ENCODE measurements around the gene PPM1N. TPM values are rescaled to one million over a fixed set of nuclear protein-coding genes. Genes with fewer than 3 reads are reported as not detected.

PPM1N gene
- total RNA-seq, 1 experiment from 2014 or later, result 5.0 TPM

GRCh38 chr19:45483033-45483432, 15.2 kb upstream of the PPM1N start:
- no peak for DNase-seq
- H3K4me1 Mint-ChIP-seq (ENCODE audit: low read depth, unreplicated experiment), result peaks cover 15% of the 10 kb centered on the region
- TF ChIP-seq, protein P1, sequence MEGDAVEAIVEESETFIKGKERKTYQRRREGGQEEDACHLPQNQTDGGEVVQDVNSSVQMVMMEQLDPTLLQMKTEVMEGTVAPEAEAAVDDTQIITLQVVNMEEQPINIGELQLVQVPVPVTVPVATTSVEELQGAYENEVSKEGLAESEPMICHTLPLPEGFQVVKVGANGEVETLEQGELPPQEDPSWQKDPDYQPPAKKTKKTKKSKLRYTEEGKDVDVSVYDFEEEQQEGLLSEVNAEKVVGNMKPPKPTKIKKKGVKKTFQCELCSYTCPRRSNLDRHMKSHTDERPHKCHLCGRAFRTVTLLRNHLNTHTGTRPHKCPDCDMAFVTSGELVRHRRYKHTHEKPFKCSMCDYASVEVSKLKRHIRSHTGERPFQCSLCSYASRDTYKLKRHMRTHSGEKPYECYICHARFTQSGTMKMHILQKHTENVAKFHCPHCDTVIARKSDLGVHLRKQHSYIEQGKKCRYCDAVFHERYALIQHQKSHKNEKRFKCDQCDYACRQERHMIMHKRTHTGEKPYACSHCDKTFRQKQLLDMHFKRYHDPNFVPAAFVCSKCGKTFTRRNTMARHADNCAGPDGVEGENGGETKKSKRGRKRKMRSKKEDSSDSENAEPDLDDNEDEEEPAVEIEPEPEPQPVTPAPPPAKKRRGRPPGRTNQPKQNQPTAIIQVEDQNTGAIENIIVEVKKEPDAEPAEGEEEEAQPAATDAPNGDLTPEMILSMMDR (IDR thresholded peaks at IDR 0.05; ENCODE audit: unreplicated experiment), result no peak
- H3K27ac Mint-ChIP-seq (ENCODE audit: unreplicated experiment), result no peak overlapping the region
- no peaks in the 10 kb centered on the region for H3K27me3 Mint-ChIP-seq (ENCODE audit: unreplicated experiment)
- intact Hi-C loops (cut with micrococcal nuclease; ENCODE audit: unreplicated experiment), result no loop called here
- no TSS peak for BruUV-seq (replicated peaks)
- H3K9me3 Mint-ChIP-seq (ENCODE audit: low read depth, unreplicated experiment), result no peaks in the 10 kb centered on the region
- CTCF ChIA-PET, result interaction anchor here (0.6 kb wide), 1 partner anchor 30 kb away, joined by 5 read pairs; no protein-coding TSS in a partner anchor
- H3K4me3 Mint-ChIP-seq (ENCODE audit: low read depth, unreplicated experiment), result no peak overlapping the region
- peaks cover 25% of the 10 kb centered on the region for H3K36me3 Mint-ChIP-seq (ENCODE audit: insufficient read depth, unreplicated experiment)

DNA sequence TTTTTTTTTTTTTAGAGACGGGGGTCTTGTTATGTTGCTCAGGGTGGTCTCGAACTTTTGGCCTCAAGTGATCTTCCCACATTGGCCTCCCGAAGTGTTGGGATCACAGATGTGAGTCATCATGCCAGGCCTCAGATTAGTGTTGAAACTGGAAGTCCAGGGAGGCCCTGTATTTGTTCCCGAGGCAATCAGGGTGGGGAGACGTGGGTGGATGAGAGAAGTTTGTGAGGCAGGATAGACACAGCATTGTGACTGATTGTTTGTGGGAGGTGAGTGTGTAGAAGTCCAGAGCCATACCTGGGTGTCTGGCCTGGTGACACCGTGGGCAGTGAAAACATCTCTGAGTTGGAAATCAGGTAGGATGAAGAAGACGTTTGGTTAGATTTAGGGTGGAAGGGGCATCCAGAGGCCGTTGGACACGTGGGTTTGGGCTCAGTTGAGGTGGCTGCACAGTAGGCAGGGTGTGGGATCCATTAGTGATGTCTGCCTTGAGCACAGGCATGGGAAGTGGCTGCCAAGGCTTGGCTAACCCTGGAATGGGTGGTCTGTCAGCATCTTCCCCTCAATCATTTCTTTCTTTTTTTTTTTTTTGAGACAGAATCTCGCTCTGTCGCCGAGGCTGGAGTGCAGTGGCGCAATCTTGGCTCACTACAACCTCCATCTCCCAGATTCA, 13.8 kb upstream of the PPM1N start:
- peaks cover 13% of the 10 kb centered on the region for H3K36me3 Mint-ChIP-seq (ENCODE audit: insufficient read depth, unreplicated experiment)
- H3K4me3 Mint-ChIP-seq (ENCODE audit: low read depth, unreplicated experiment), result no peak overlapping the region
- no peaks in the 10 kb centered on the region for H3K27me3 Mint-ChIP-seq (ENCODE audit: unreplicated experiment)
- no peaks in the 10 kb centered on the region for H3K9me3 Mint-ChIP-seq (ENCODE audit: low read depth, unreplicated experiment)
- TF ChIP-seq, protein P1 (IDR thresholded peaks at IDR 0.05; ENCODE audit: unreplicated experiment), result no peak
- intact Hi-C loops (cut with micrococcal nuclease; ENCODE audit: unreplicated experiment), result no loop called here
- DNase-seq, result no peak
- H3K27ac Mint-ChIP-seq (ENCODE audit: unreplicated experiment), result no peak overlapping the region
- CTCF ChIA-PET, result interaction anchor here (0.6 to 2.0 kb wide), 13 partner anchors 12 to 236 kb away, joined by 3 to 35 read pairs (median 5); partner anchors contain the start of gene PPP1R13L
- H3K4me1 Mint-ChIP-seq (ENCODE audit: low read depth, unreplicated experiment), result peaks cover 10% of the 10 kb centered on the region
- no TSS peak for BruUV-seq (replicated peaks)

GRCh38 chr19:45485305-45486077, 12.8 kb upstream of the PPM1N start:
- CTCF ChIA-PET, result interaction anchor here (0.5 to 2.0 kb wide), 21 partner anchors 11 to 284 kb away, joined by 3 to 35 read pairs (median 4); partner anchors contain the start of genes FOSB, PPP1R13L and SIX5
- no peaks in the 10 kb centered on the region for H3K27me3 Mint-ChIP-seq (ENCODE audit: unreplicated experiment)
- peak overlapping the region; percentile 59 for H3K27ac Mint-ChIP-seq (ENCODE audit: unreplicated experiment)
- intact Hi-C loops (cut with micrococcal nuclease; ENCODE audit: unreplicated experiment), result no loop called here
- H3K36me3 Mint-ChIP-seq (ENCODE audit: insufficient read depth, unreplicated experiment), result peaks cover 13% of the 10 kb centered on the region
- TF ChIP-seq, protein P1 (IDR thresholded peaks at IDR 0.05; ENCODE audit: unreplicated experiment), result peak; percentile 82
- peaks cover 10% of the 10 kb centered on the region for H3K4me1 Mint-ChIP-seq (ENCODE audit: low read depth, unreplicated experiment)
- DNase-seq, result peak; percentile 99
- no peaks in the 10 kb centered on the region for H3K9me3 Mint-ChIP-seq (ENCODE audit: low read depth, unreplicated experiment)
- no TSS peak for BruUV-seq (replicated peaks)
- peak overlapping the region; percentile 79 for H3K4me3 Mint-ChIP-seq (ENCODE audit: low read depth, unreplicated experiment)

GRCh38 chr19:45488708-45489107, 9.5 kb upstream of the PPM1N start:
- H3K36me3 Mint-ChIP-seq (ENCODE audit: insufficient read depth, unreplicated experiment), result peaks cover 13% of the 10 kb centered on the region
- no peak for DNase-seq
- intact Hi-C loops (cut with micrococcal nuclease; ENCODE audit: unreplicated experiment), result no loop called here
- no peak overlapping the region for H3K4me3 Mint-ChIP-seq (ENCODE audit: low read depth, unreplicated experiment)
- CTCF ChIA-PET, result no interaction called here
- H3K9me3 Mint-ChIP-seq (ENCODE audit: low read depth, unreplicated experiment), result no peaks in the 10 kb centered on the region
- H3K4me1 Mint-ChIP-seq (ENCODE audit: low read depth, unreplicated experiment), result peaks cover 10% of the 10 kb centered on the region
- H3K27ac Mint-ChIP-seq (ENCODE audit: unreplicated experiment), result no peak overlapping the region
- H3K27me3 Mint-ChIP-seq (ENCODE audit: unreplicated experiment), result no peaks in the 10 kb centered on the region
- no TSS peak for BruUV-seq (replicated peaks)
- TF ChIP-seq, protein P1 (IDR thresholded peaks at IDR 0.05; ENCODE audit: unreplicated experiment), result no peak

Data from Calu3 (cell line).